Umbilical cord (tissue), 2 donors: ENCODE data around the gene RSPH3. TPM values are rescaled to one million over a fixed set of nuclear protein-coding genes. Genes with fewer than 3 reads are reported as not detected.
"Not testable (repeated sequence)": the region's sequence is repeated elsewhere in the genome, so short reads cannot be mapped to it uniquely, and the experiment has no call there.

Experiments used
- DNase-seq: peaks from one replicate; pipeline ENCODE4 v3.0.0-alpha.2; 2015; ENCODE audit warnings: low spot score
- total RNA-seq: library from RNA; depleted of rRNA; stranded (reverse); fragments of >200 nt; gene quantifications from one replicate; pipeline ENCODE4 v1.2.3, GENCODE V29; 2014; ENCODE audit warnings: low replicate concordance; ENCODE audit not compliant: insufficient read depth

Gene RSPH3
- total RNA-seq, 1 donor from 2014 or later = 7.5 TPM

GRCh38 chr6:159025224-159025623 is 25.2 kb upstream of the RSPH3 start:
- DNase-seq = not testable (repeated sequence)

- DNase-seq = no peak
These were observed 23.9 kb upstream of the RSPH3 start for GRCh38 chr6:159023893-159024292.

GRCh38 chr6:159020011-159020410 is 20.0 kb upstream of the RSPH3 start:
- no peak for DNase-seq

- DNase-seq = no peak
These were observed 18.0 kb upstream of the RSPH3 start for GRCh38 chr6:159017757-159018559.

- DNase-seq = no peak
These were observed 14.4 kb upstream of the RSPH3 start for GRCh38 chr6:159014406-159014805.

GRCh38 chr6:159013229-159013628 is 13.2 kb upstream of the RSPH3 start:
- DNase-seq = no peak

GRCh38 chr6:159012201-159012600 is 12.2 kb upstream of the RSPH3 start:
- no peak for DNase-seq

GRCh38 chr6:159010037-159010612 is 10.1 kb upstream of the RSPH3 start:
- not testable (repeated sequence) for DNase-seq

GRCh38 chr6:159008656-159009288 is 8.8 kb upstream of the RSPH3 start:
- DNase-seq = peak; percentile 40

- no peak for DNase-seq
These were observed 7.5 kb upstream of the RSPH3 start for GRCh38 chr6:159007510-159007909.

- DNase-seq = no peak
These were observed 5.4 kb upstream of the RSPH3 start for GRCh38 chr6:159005436-159005835.

GRCh38 chr6:159004592-159004991 is 4.6 kb upstream of the RSPH3 start:
- no peak for DNase-seq

GRCh38 chr6:159002432-159003155 is 2.6 kb upstream of the RSPH3 start:
- DNase-seq = no peak

GRCh38 chr6:158999154-158999665 is 792 bp downstream of the RSPH3 start:
- no peak for DNase-seq

- no peak for DNase-seq
These were observed 3.1 kb downstream of the RSPH3 start for GRCh38 chr6:158996856-158997255.

- DNase-seq = no peak
These were observed 6.4 kb downstream of the RSPH3 start for GRCh38 chr6:158993639-158994038.

GRCh38 chr6:158991017-158991723 is 8.8 kb downstream of the RSPH3 start:
- no peak for DNase-seq

GRCh38 chr6:158989711-158990110 is 10.3 kb downstream of the RSPH3 start:
- not testable (repeated sequence) for DNase-seq

GRCh38 chr6:158988477-158988876 is 11.5 kb downstream of the RSPH3 start:
- DNase-seq = no peak

GRCh38 chr6:158987657-158988056 is 12.3 kb downstream of the RSPH3 start:
- no peak for DNase-seq

GRCh38 chr6:158978757-158979156 is 21.2 kb downstream of the RSPH3 start:
- DNase-seq = no peak
